Heart left ventricle (tissue), 13 donors: ENCODE data around the gene QSOX2.

ENCODE experiments used
- CTCF ChIP-seq, 12 donors: fragments of 200-600 bp; sonication (generic) in 4 of 12; IDR thresholded peaks; one replicate each; pipeline versions ENCODE4 v1.5.0 to v1.8.0; 2018 to 2022; ENCODE audit warnings: antibody characterized with exemption in 12 of 12, mild to moderate bottlenecking in 5 of 12
- POLR2A ChIP-seq, 2 donors: fragments of 450-650 bp; IDR thresholded peaks; one replicate each; pipeline ENCODE4 v1.6.1; 2017; ENCODE audit warnings: antibody characterized with exemption in 2 of 2, mild to moderate bottlenecking in 2 of 2, moderate library complexity in 2 of 2
- donor health status: ischemic (EF 13 %, LVEDD 7.1; RV severe dilation, severe dysfunction).
- donor health status: DM: no; HTN: yes; CAD: no.
- donor health status: DM: no; HTN: no; CAD: no.
- donor health status: ischemic (EF 25% LVEDD 6.9; RV normal size, moderate dysfunction).
- donor health status: ischemic (EF 25% LVEDD 5.7; RV mildly dilated, moderate dysfunction).
- donor health status: ischemic (EF 35%, LVEDD 5.7; RV mildly dilated, moderate dysfunction).
- donor health status: nonischemic (EF 11% LVEDD 7.7; RV severe dilation, severe dysfunction).
- donor health status: DM: yes; HTN: yes; CAD: no.
- donor health status: PGD.
- donor health status: ischemic (EF 29% LVEDD 5.4; RV normal size, mild dysfunction).
- donor health status: nonischemic (EF 23%, LVEDD 6.1; RV moderate dilation, normal function).

GRCh38 chr9:136229096-136230065 lies 16.2 kb downstream of the QSOX2 start:
- TF ChIP-seq CTCF (IDR thresholded peaks at IDR 0.05): no peak
- no peak for TF ChIP-seq POLR2A (IDR thresholded peaks at IDR 0.05)
